GM19043 (cell line): ENCODE results near the gene CCDC148.
"Not testable (repeated sequence)": the region's sequence is repeated elsewhere in the genome, so short reads cannot be mapped to it uniquely, and the experiment has no call there.

Experiments
- ATAC-seq: cut with Tn5 transposase; IDR thresholded peaks from one replicate; pipeline ENCODE4 v1.9.1; 2021; ENCODE audit warnings: low read depth; ENCODE audit not compliant: unreplicated experiment

Gene CCDC148

GRCh38 chr2:158484892-158485556 is 28.5 kb upstream of the CCDC148 start:
- no peak for ATAC-seq

- ATAC-seq, result no peak
Measured at GRCh38 chr2:158482594-158482993, 26.0 kb upstream of the CCDC148 start.

- ATAC-seq, result no peak
Measured at GRCh38 chr2:158481116-158481515, 24.6 kb upstream of the CCDC148 start.

- ATAC-seq, result no peak
Measured at GRCh38 chr2:158478816-158479215, 22.3 kb upstream of the CCDC148 start.

GRCh38 chr2:158478237-158478636 is 21.7 kb upstream of the CCDC148 start:
- ATAC-seq, result no peak

GRCh38 chr2:158477202-158477601 is 20.6 kb upstream of the CCDC148 start:
- no peak for ATAC-seq

GRCh38 chr2:158474526-158475011 is 18.0 kb upstream of the CCDC148 start:
- ATAC-seq, result not testable (repeated sequence)

GRCh38 chr2:158473719-158474392 is 17.3 kb upstream of the CCDC148 start:
- ATAC-seq, result no peak

- ATAC-seq, result not testable (repeated sequence)
Measured at GRCh38 chr2:158473300-158473699, 16.7 kb upstream of the CCDC148 start.

- not testable (repeated sequence) for ATAC-seq
Measured at GRCh38 chr2:158472829-158473228, 16.3 kb upstream of the CCDC148 start.

- no peak for ATAC-seq
Measured at GRCh38 chr2:158467248-158467647, 10.7 kb upstream of the CCDC148 start.

- ATAC-seq, result peak; percentile 57
Measured at GRCh38 chr2:158464426-158465281, 8.1 kb upstream of the CCDC148 start.

GRCh38 chr2:158463496-158464095 is 7.0 kb upstream of the CCDC148 start:
- ATAC-seq, result no peak

- ATAC-seq, result no peak
Measured at GRCh38 chr2:158460632-158461297, 4.2 kb upstream of the CCDC148 start.

GRCh38 chr2:158459161-158460003 is 2.8 kb upstream of the CCDC148 start:
- no peak for ATAC-seq

GRCh38 chr2:158458617-158458920 is 2.0 kb upstream of the CCDC148 start:
- ATAC-seq, result no peak

- ATAC-seq, result peak; percentile 42
Measured at GRCh38 chr2:158457826-158458616, 1.5 kb upstream of the CCDC148 start.

- peak; percentile 21 for ATAC-seq
Measured at GRCh38 chr2:158457092-158457825, 706 bp upstream of the CCDC148 start.
